ENCODE measurements around the gene CDYL. TPM values are rescaled to one million over a fixed set of nuclear protein-coding genes. Genes with fewer than 3 reads are reported as not detected.

The CDYL gene
- polyA plus RNA-seq, 1 of the 3 experiments (the other 2 are of a cell fraction), result 13.3 TPM

GRCh38 chr6:4940416-4940815 lies 164.2 kb downstream of the CDYL start:
- TF ChIP-seq MXI1 (IDR thresholded peaks at IDR 0.05; ENCODE audit: low read depth, low read length) (no peak), EZH2phosphoT487 (IDR thresholded peaks at IDR 0.05; ENCODE audit: borderline replicate concordance, low read depth) (no peak), RAD21 (IDR thresholded peaks at IDR 0.05; ENCODE audit: low read length) (no peak), ELF1 (IDR thresholded peaks at IDR 0.05) (no peak), GATA2 (CRISPR knock-in tag; IDR thresholded peaks at IDR 0.05) (no peak), NRF1 (IDR thresholded peaks at IDR 0.05; ENCODE audit: low read depth, low read length) (no peak), EP300 (IDR thresholded peaks at IDR 0.05; ENCODE audit: borderline replicate concordance in 1 of 2, low read depth in 1 of 2, low read length in 1 of 2) (no peak)

GRCh38 chr6:4941782-4942672 lies 165.8 kb downstream of the CDYL start:
- Histone ChIP-seq H3K79me2 (ENCODE audit: insufficient read depth) (no peaks in the 10 kb centered on the region), H4K20me1 (ENCODE audit: insufficient read depth) (peaks cover 13% of the 10 kb centered on the region; the same call in 1 of the 2 replicates), H3K9ac (no peak overlapping the region), H3K27me3 (ENCODE audit: insufficient read depth) (no peaks in the 10 kb centered on the region), H3K4me3 (ENCODE audit: low read depth in 2 of 2, low read length in 1 of 2) (no peak overlapping the region; a peak in 1 of 4 replicates), H3K27ac (ENCODE audit: low read depth in 2 of 2, low read length in 1 of 2) (peak overlapping the region; percentile 60 to 78), H3K4me2 (peak overlapping the region; percentile 58), H3K4me1 (ENCODE audit: control insufficient read depth in 1 of 2, insufficient read depth in 2 of 2, low read depth in 1 of 2, low read length in 1 of 2) (peaks cover 11 to 23% of the 10 kb centered on the region in 2 experiments), H3K9me3 (no peaks in the 10 kb centered on the region), H2AFZ (ENCODE audit: low read depth) (no peak overlapping the region), H3K36me3 (replicated peaks in 1 of 2; ENCODE audit: control insufficient read depth in 1 of 2, insufficient read depth in 2 of 2, low read length in 1 of 2) (peaks cover 0 to 9% of the 10 kb centered on the region in 2 experiments), H3K9me2 (no peaks in the 10 kb centered on the region), H3F3A (replicated peaks; ENCODE audit: insufficient read depth) (peaks cover 28% of the 10 kb centered on the region)
- 24% methylated on average over 6 of the region's 6 CpGs for WGBS (ENCODE audit: low lambda C conversion rate)
- ChIA-PET CTCF (interaction anchor here (1.0 to 1.1 kb wide), 3 partner anchors 12 to 102 kb away, joined by 3 read pairs; no protein-coding TSS in a partner anchor), POLR2A (interaction anchor here (0.6 kb wide), 1 partner anchor 923 kb away, joined by 4 read pairs; no protein-coding TSS in a partner anchor)
- DNase-seq, result no peak
- TF ChIP-seq SIN3A (IDR thresholded peaks at IDR 0.05; ENCODE audit: borderline replicate concordance, low read depth, low read length) (peak; percentile 63; the same call in 1 of the 2 replicates), USF1 (IDR thresholded peaks at IDR 0.05; ENCODE audit: borderline replicate concordance, low read depth) (no peak), TEAD4 (IDR thresholded peaks at IDR 0.05; ENCODE audit: borderline replicate concordance, insufficient read depth) (peak; percentile 78), RAD21 (IDR thresholded peaks at IDR 0.05; ENCODE audit: low read length) (no peak), RCOR1 (IDR thresholded peaks at IDR 0.05; ENCODE audit: low read length) (no peak), MAX (IDR thresholded peaks at IDR 0.05; ENCODE audit: low read depth) (0 out of 2 replicates have a peak, but pooled peaks have one; percentile 37), EZH2phosphoT487 (IDR thresholded peaks at IDR 0.05; ENCODE audit: borderline replicate concordance, low read depth) (no peak), CHD2 (IDR thresholded peaks at IDR 0.05; ENCODE audit: low read length, partially characterized antibody) (no peak), TAF1 (IDR thresholded peaks at IDR 0.05; ENCODE audit: borderline replicate concordance, low read depth, low read length) (no peak), PBX3 (IDR thresholded peaks at IDR 0.05) (peak; percentile 97), FOXM1 (IDR thresholded peaks at IDR 0.05; ENCODE audit: low read depth) (no peak; the same call in 1 of the 2 replicates), RXRA (IDR thresholded peaks at IDR 0.05; ENCODE audit: borderline replicate concordance, low read depth) (peak; percentile 71), FOSL2 (IDR thresholded peaks at IDR 0.05; ENCODE audit: borderline replicate concordance, low read depth) (peak; percentile 97), NRF1 (IDR thresholded peaks at IDR 0.05; ENCODE audit: low read depth, low read length) (no peak), MEF2A (IDR thresholded peaks at IDR 0.05; ENCODE audit: borderline replicate concordance, low read depth) (no peak; the same call in 1 of the 2 replicates), IRF3 (IDR thresholded peaks at IDR 0.05; ENCODE audit: low read depth, low read length) (no peak), POLR2AphosphoS5 (IDR thresholded peaks at IDR 0.05; ENCODE audit: low read depth, low read length) (no peak; the same call in 1 of the 2 replicates), FOXJ3 (CRISPR knock-in tag; IDR thresholded peaks at IDR 0.05) (no peak), YY1 (IDR thresholded peaks at IDR 0.05; ENCODE audit: low read depth) (no peak)

More at GRCh38 chr6:4940416-4940815, 164.2 kb downstream of the CDYL start:
- POLR2A ChIA-PET, result no interaction called here
- 91% methylated on average over 5 of the region's 5 CpGs for WGBS (ENCODE audit: low lambda C conversion rate)
- no peak overlapping the region for H3K27ac ChIP-seq (ENCODE audit: low read depth in 2 of 2, low read length in 1 of 2)
- H3K9me2 ChIP-seq, result no peaks in the 10 kb centered on the region
- peaks cover 0 to 6% of the 10 kb centered on the region in 2 experiments for H3K36me3 ChIP-seq (replicated peaks in 1 of 2; ENCODE audit: control insufficient read depth in 1 of 2, insufficient read depth in 2 of 2, low read length in 1 of 2)
- DNase-seq, result no peak
- H3K79me2 ChIP-seq (ENCODE audit: insufficient read depth), result no peaks in the 10 kb centered on the region
- H3K4me2 ChIP-seq, result no peak overlapping the region
- CTCF ChIA-PET, result no interaction called here
- H3K9ac ChIP-seq, result no peak overlapping the region
- H3K27me3 ChIP-seq (ENCODE audit: insufficient read depth), result no peaks in the 10 kb centered on the region
- H4K20me1 ChIP-seq (ENCODE audit: insufficient read depth), result peaks cover 13% of the 10 kb centered on the region; the same call in 1 of the 2 replicates
- peaks cover 28% of the 10 kb centered on the region for H3F3A ChIP-seq (replicated peaks; ENCODE audit: insufficient read depth)
- H2AFZ ChIP-seq (ENCODE audit: low read depth), result no peak overlapping the region
- no peaks in the 10 kb centered on the region for H3K9me3 ChIP-seq
- H3K4me3 ChIP-seq (ENCODE audit: low read depth in 2 of 2, low read length in 1 of 2), result no peak overlapping the region
- peaks cover 11 to 29% of the 10 kb centered on the region in 2 experiments for H3K4me1 ChIP-seq (ENCODE audit: control insufficient read depth in 1 of 2, insufficient read depth in 2 of 2, low read depth in 1 of 2, low read length in 1 of 2)
